Endodermal cell (in vitro differentiated cells): ENCODE measurements around the gene SCFD1. TPM values are rescaled to one million over a fixed set of nuclear protein-coding genes. Genes with fewer than 3 reads are reported as not detected.

Experiments used
- DNase-seq: peaks from one replicate; pipeline ENCODE4 v3.0.0-alpha.2; 2017
- H3K27ac ChIP-seq: 2 replicates; pipeline ENCODE4 v1.5.1; 2013; ENCODE audit warnings: mild to moderate bottlenecking, low read depth, low read length, moderate library complexity
- H3K27me3 ChIP-seq: 2 replicates; pipeline ENCODE4 v1.6.1; 2013; ENCODE audit warnings: mild to moderate bottlenecking, low read length, moderate library complexity; ENCODE audit not compliant: insufficient read depth, control insufficient read depth, poor library complexity, severe bottlenecking
- H3K36me3 ChIP-seq: 2 replicates; pipeline ENCODE4 v1.7.0; 2013; ENCODE audit warnings: mild to moderate bottlenecking, low read length, moderate library complexity; ENCODE audit not compliant: control insufficient read depth, insufficient read depth
- H3K4me1 ChIP-seq: one replicate; pipeline ENCODE4 v1.7.0; 2013; ENCODE audit warnings: low read length; ENCODE audit not compliant: control insufficient read depth, insufficient read depth
- H3K4me3 ChIP-seq: 2 replicates; pipeline ENCODE4 v1.5.1; 2013; ENCODE audit warnings: mild to moderate bottlenecking, low read length, moderate library complexity
- H3K9ac ChIP-seq: 2 replicates; pipeline ENCODE4 v1.6.1; 2013; ENCODE audit warnings: mild to moderate bottlenecking, low read length, moderate library complexity; ENCODE audit not compliant: poor library complexity, severe bottlenecking; ENCODE audit errors: extremely low read depth
- H3K9me3 ChIP-seq: 2 replicates; pipeline ENCODE4 v1.6.1; 2013; ENCODE audit warnings: mild to moderate bottlenecking, low read length, moderate library complexity; ENCODE audit not compliant: control insufficient read depth
- H3K27ac Mint-ChIP-seq: 2 replicates; pipeline ENCODE4 v1.8.0; 2020; ENCODE audit warnings: mixed read lengths
- H3K27me3 Mint-ChIP-seq: 2 replicates; pipeline ENCODE4 v1.8.0; 2021; ENCODE audit warnings: mild to moderate bottlenecking, mixed read lengths; ENCODE audit not compliant: insufficient read depth
- H3K36me3 Mint-ChIP-seq: 2 replicates; pipeline ENCODE4 v1.8.0; 2020; ENCODE audit warnings: low read depth, mixed read lengths
- H3K4me1 Mint-ChIP-seq: 2 replicates; pipeline ENCODE4 v1.8.0; 2020; ENCODE audit warnings: mixed read lengths
- H3K4me3 Mint-ChIP-seq: 2 replicates; pipeline ENCODE4 v1.8.0; 2020; ENCODE audit warnings: mild to moderate bottlenecking, moderate library complexity, mixed read lengths
- H3K9me3 Mint-ChIP-seq: 2 replicates; pipeline ENCODE4 v1.8.0; 2020; ENCODE audit warnings: mild to moderate bottlenecking, mixed read lengths
- CTCF ChIP-seq: fragments of 200-600 bp; sonication (generic); conservative IDR thresholded peaks from 2 replicates; pipeline ENCODE4 v1.5.0; 2021; ENCODE audit warnings: antibody characterized with exemption, mild to moderate bottlenecking
- WGBS, 2 experiments: methylation state at CpG; one replicate each; pipeline versions ENCODE4 v1.1.5 to v1.1.7; 2013; ENCODE audit warnings: missing lambda C conversion rate in 2 of 2, mixed read lengths in 1 of 2; ENCODE audit not compliant: insufficient coverage in 1 of 2, insufficient read length in 1 of 2; 5-methylcytosine and 5-hydroxymethylcytosine counted together
- total RNA-seq, 2 donors: library from RNA; stranded (reverse); fragmentation: NEBNext Ultra II Directional in 1 of 2; extraction: Animal tissue kit (Norgen Biotek cat#: 25700) in 1 of 2; gene quantifications; 2 replicates in 1 of 2; 3 replicates in 1 of 2; pipeline ENCODE4 v1.2.1, GENCODE V29; 2021

SCFD1 gene
- total RNA-seq, 2 donors from 2014 or later, result 82.4 to 98.4 TPM

GRCh38 chr14:30648471-30648870 lies 26.4 kb downstream of the SCFD1 start:
- 86 to 94% methylated on average over 1 to 2 of the region's 2 CpGs for WGBS, 2 experiments
- Histone ChIP-seq H3K9me3 (peaks cover 21% of the 10 kb centered on the region), H3K4me1 (no peaks in the 10 kb centered on the region), H3K4me3 (no peak overlapping the region), H3K27ac (no peak overlapping the region), H3K27me3 (no peaks in the 10 kb centered on the region), H3K9ac (no peak overlapping the region), H3K36me3 (peaks cover 64% of the 10 kb centered on the region)
- H3K4me1 Mint-ChIP-seq, result no peaks in the 10 kb centered on the region
- H3K4me3 Mint-ChIP-seq, result no peak overlapping the region
- DNase-seq, result no peak
- no peak for TF ChIP-seq CTCF
- H3K36me3 Mint-ChIP-seq, result peaks cover 57% of the 10 kb centered on the region
- no peaks in the 10 kb centered on the region for H3K27me3 Mint-ChIP-seq
- H3K27ac Mint-ChIP-seq, result no peak overlapping the region
- peaks cover 26% of the 10 kb centered on the region for H3K9me3 Mint-ChIP-seq

GRCh38 chr14:30651937-30652336 lies 29.8 kb downstream of the SCFD1 start:
- Mint-ChIP-seq H3K9me3 (no peaks in the 10 kb centered on the region), H3K27me3 (no peaks in the 10 kb centered on the region), H3K4me1 (no peaks in the 10 kb centered on the region), H3K4me3 (no peak overlapping the region), H3K27ac (no peak overlapping the region), H3K36me3 (peaks cover 32% of the 10 kb centered on the region)
- TF ChIP-seq CTCF, result no peak
- no peak overlapping the region for H3K9ac ChIP-seq
- no peak for DNase-seq
- no peaks in the 10 kb centered on the region for H3K4me1 ChIP-seq
- H3K27ac ChIP-seq, result no peak overlapping the region
- no peak overlapping the region for H3K4me3 ChIP-seq
- no peaks in the 10 kb centered on the region for H3K9me3 ChIP-seq
- WGBS, 2 experiments, result 92 to 100% methylated on average over 1 to 6 of the region's 6 CpGs
- H3K36me3 ChIP-seq, result peaks cover 75% of the 10 kb centered on the region
- H3K27me3 ChIP-seq, result no peaks in the 10 kb centered on the region

GRCh38 chr14:30655124-30655523 lies 33.0 kb downstream of the SCFD1 start:
- no peaks in the 10 kb centered on the region for H3K9me3 ChIP-seq
- no peaks in the 10 kb centered on the region for H3K27me3 Mint-ChIP-seq
- peaks cover 34% of the 10 kb centered on the region for H3K36me3 Mint-ChIP-seq
- no peaks in the 10 kb centered on the region for H3K9me3 Mint-ChIP-seq
- H3K4me1 Mint-ChIP-seq, result no peaks in the 10 kb centered on the region
- no peak overlapping the region for H3K9ac ChIP-seq
- H3K36me3 ChIP-seq, result peaks cover 90% of the 10 kb centered on the region
- no peak overlapping the region for H3K4me3 Mint-ChIP-seq
- no peak for TF ChIP-seq CTCF
- DNase-seq, result no peak
- H3K27ac ChIP-seq, result no peak overlapping the region
- H3K4me3 ChIP-seq, result no peak overlapping the region
- no peaks in the 10 kb centered on the region for H3K4me1 ChIP-seq
- H3K27ac Mint-ChIP-seq, result no peak overlapping the region
- no peaks in the 10 kb centered on the region for H3K27me3 ChIP-seq
